IMR-90 (cell line): ENCODE measurements around the gene LUC7L3. TPM values are rescaled to one million over a fixed set of nuclear protein-coding genes. Genes with fewer than 3 reads are reported as not detected.
A peak's percentile ranks its signal among the peaks of the same experiment; 100 is the strongest.

ENCODE experiments used
- ATAC-seq: fragments of 200-7000 bp; cut with Tn5 transposase; 2 replicates; pipeline ENCODE4 v1.9.1; 2020; ENCODE audit warnings: low read depth, mild to moderate bottlenecking, moderate library complexity
- BruUV-seq: library from RNA; stranded (reverse); fragments of 400-500 nt; replicated peaks from 2 replicates; lab custom pipeline; 2021; lab: Mats Ljungman, UMichigan
- CTCF ChIA-PET: fragments of 300-600 bp; formaldehyde crosslinking; extraction: SDS; loops from one replicate; lab custom pipeline; 2021; ENCODE audit warnings: antibody characterized with exemption; lab: Yijun Ruan, JAX
- POLR2A ChIA-PET: fragments of 300-600 bp; sonication (Branson Sonifier 250); formaldehyde crosslinking; loops from one replicate; lab custom pipeline; 2022; ENCODE audit warnings: antibody characterized with exemption; ENCODE audit not compliant: unreplicated experiment; lab: Charles Lee
- DNase-seq: peaks from one replicate; pipeline ENCODE4 v3.0.0; 2013
- H2AFZ ChIP-seq: replicated peaks from 2 replicates; pipeline ENCODE3; 2013; ENCODE audit warnings: low read length, mild to moderate bottlenecking; ENCODE audit not compliant: poor library complexity
- H2AK5ac ChIP-seq: 2 replicates; pipeline ENCODE4 v1.6.1; 2013; ENCODE audit warnings: low read depth, low read length, inconsistent platforms
- H2AK9ac ChIP-seq: replicated peaks from 2 replicates; pipeline ENCODE3; 2013; ENCODE audit warnings: mild to moderate bottlenecking, low read depth, low read length, moderate library complexity; ENCODE audit not compliant: poor library complexity
- H2BK120ac ChIP-seq: 2 replicates; pipeline ENCODE4 v1.6.1; 2013; ENCODE audit warnings: low read depth, low read length, inconsistent platforms
- H2BK15ac ChIP-seq: 3 replicates; pipeline ENCODE4 v1.6.1; 2013; ENCODE audit warnings: low read depth, low read length, inconsistent platforms
- H2BK20ac ChIP-seq: 2 replicates; pipeline ENCODE4 v1.6.1; 2013; ENCODE audit warnings: low read depth, mild to moderate bottlenecking, inconsistent platforms, low read length, moderate library complexity
- H2BK5ac ChIP-seq: 2 replicates; pipeline ENCODE4 v1.6.1; 2013; ENCODE audit warnings: mild to moderate bottlenecking, low read depth, low read length, inconsistent platforms; ENCODE audit not compliant: poor library complexity, severe bottlenecking
- H3K14ac ChIP-seq: replicated peaks from 2 replicates; pipeline ENCODE4 v1.6.1; 2013; ENCODE audit warnings: low read depth, low read length, inconsistent platforms
- H3K18ac ChIP-seq: 2 replicates; pipeline ENCODE4 v1.6.1; 2013; ENCODE audit warnings: low read depth, low read length, control low read depth
- H3K23ac ChIP-seq: 2 replicates; pipeline ENCODE4 v1.6.1; 2013; ENCODE audit warnings: low read depth, low read length, inconsistent platforms
- H3K27ac ChIP-seq: 2 replicates; pipeline ENCODE4 v1.5.1; 2013; ENCODE audit warnings: mild to moderate bottlenecking, control low read depth, low read length; ENCODE audit not compliant: insufficient read depth
- H3K27me3 ChIP-seq: 2 replicates; pipeline ENCODE4 v1.6.1; 2013; ENCODE audit warnings: low read length; ENCODE audit not compliant: control insufficient read depth, insufficient read depth
- H3K36me3 ChIP-seq: 2 replicates; pipeline ENCODE4 v1.6.1; 2013; ENCODE audit warnings: low read length, mixed read lengths; ENCODE audit not compliant: control insufficient read depth, insufficient read depth
- H3K4ac ChIP-seq: 2 replicates; pipeline ENCODE4 v1.6.1; 2013; ENCODE audit warnings: low read depth, low read length, inconsistent platforms
- H3K4me1 ChIP-seq: 2 replicates; pipeline ENCODE4 v1.6.1; 2013; ENCODE audit warnings: low read length, mixed read lengths; ENCODE audit not compliant: control insufficient read depth, insufficient read depth
- H3K4me2 ChIP-seq: 2 replicates; pipeline ENCODE4 v1.6.1; 2013; ENCODE audit warnings: low read depth, mild to moderate bottlenecking, control low read depth, low read length, moderate library complexity
- H3K4me3 ChIP-seq: 2 replicates; pipeline ENCODE4 v1.5.1; 2013; ENCODE audit warnings: low read depth, mild to moderate bottlenecking, control low read depth, low read length, moderate library complexity; ENCODE audit not compliant: insufficient read depth
- H3K56ac ChIP-seq: 2 replicates; pipeline ENCODE4 v1.6.1; 2013; ENCODE audit warnings: low read length, inconsistent platforms; ENCODE audit not compliant: insufficient read depth; ENCODE audit errors: extremely low read depth
- H3K79me1 ChIP-seq, 2 experiments: 2 replicates each; pipeline ENCODE4 v1.6.1; 2013; ENCODE audit warnings: low read length in 2 of 2, inconsistent platforms in 1 of 2, low read depth in 1 of 2
- H3K9ac ChIP-seq: 2 replicates; pipeline ENCODE4 v1.6.1; 2013; ENCODE audit warnings: low read depth, low read length, control low read depth
- H3K9me1 ChIP-seq: 2 replicates; pipeline ENCODE4 v1.6.1; 2013; ENCODE audit warnings: low read length, inconsistent platforms; ENCODE audit not compliant: insufficient read depth
- H3K9me3 ChIP-seq: 2 replicates; pipeline ENCODE4 v1.6.1; 2013; ENCODE audit warnings: low read length; ENCODE audit not compliant: control insufficient read depth, insufficient read depth
- H4K20me1 ChIP-seq: 2 replicates; pipeline ENCODE4 v1.6.1; 2013; ENCODE audit warnings: low read length, inconsistent platforms; ENCODE audit not compliant: insufficient read depth
- H4K5ac ChIP-seq: 2 replicates; pipeline ENCODE4 v1.6.1; 2013; ENCODE audit warnings: mild to moderate bottlenecking, low read depth, low read length, control low read depth
- H4K8ac ChIP-seq, 2 experiments: 2 replicates each; pipeline ENCODE4 v1.6.1; 2013; ENCODE audit warnings: low read depth in 2 of 2, low read length in 2 of 2, control low read depth in 1 of 2, inconsistent platforms in 1 of 2
- H4K91ac ChIP-seq: 2 replicates; pipeline ENCODE4 v1.6.1; 2013; ENCODE audit warnings: low read depth, low read length, inconsistent platforms; ENCODE audit not compliant: insufficient read depth
- BHLHE40 ChIP-seq: fragments of 150-350 bp; IDR thresholded peaks from 2 replicates; pipeline ENCODE4 v1.6.1; 2016; ENCODE audit warnings: mild to moderate bottlenecking, low read depth, low read length
- CEBPB ChIP-seq: IDR thresholded peaks from 2 replicates; pipeline ENCODE4 v1.6.1; 2012; ENCODE audit warnings: low read depth, low read length, improper control_type of control experiment
- CHD1 ChIP-seq: IDR thresholded peaks from 2 replicates; pipeline ENCODE4 v1.6.1; 2012; ENCODE audit warnings: low read depth, low read length, improper control_type of control experiment
- CTCF ChIP-seq: conservative IDR thresholded peaks from 2 replicates; pipeline ENCODE4 v1.5.1; 2012; ENCODE audit warnings: mild to moderate bottlenecking, low read depth, low read length, improper control_type of control experiment
- FOS ChIP-seq: fragments of 150-350 bp; IDR thresholded peaks from 2 replicates; pipeline ENCODE4 v1.6.1; 2016; ENCODE audit warnings: low read depth, low read length
- MAFK ChIP-seq: IDR thresholded peaks from 2 replicates; pipeline ENCODE4 v1.6.1; 2012; ENCODE audit warnings: low read depth, low read length, improper control_type of control experiment
- MAZ ChIP-seq: IDR thresholded peaks from 2 replicates; pipeline ENCODE4 v1.6.1; 2012; ENCODE audit warnings: low read depth, mild to moderate bottlenecking, low read length, improper control_type of control experiment, moderate library complexity, borderline replicate concordance
- MXI1 ChIP-seq: IDR thresholded peaks from 2 replicates; pipeline ENCODE4 v1.6.1; 2012; ENCODE audit warnings: low read depth, mild to moderate bottlenecking, low read length, moderate library complexity, borderline replicate concordance
- NFE2L2 ChIP-seq: fragments of 150-350 bp; IDR thresholded peaks from 2 replicates; pipeline ENCODE4 v1.6.1; 2016; ENCODE audit warnings: low read depth, mild to moderate bottlenecking, low read length
- POLR2A ChIP-seq: IDR thresholded peaks from 2 replicates; pipeline ENCODE4 v1.6.1; 2012; ENCODE audit warnings: mild to moderate bottlenecking, low read depth, low read length
- RAD21 ChIP-seq: IDR thresholded peaks from 2 replicates; pipeline ENCODE4 v1.6.1; 2012; ENCODE audit warnings: low read length, improper control_type of control experiment
- RCOR1 ChIP-seq: IDR thresholded peaks from 2 replicates; pipeline ENCODE4 v1.6.1; 2012; ENCODE audit warnings: mild to moderate bottlenecking, low read length, improper control_type of control experiment; ENCODE audit not compliant: insufficient replicate concordance
- RFX5 ChIP-seq: IDR thresholded peaks from 2 replicates; pipeline ENCODE4 v1.8.0; 2012; ENCODE audit warnings: low read depth, mild to moderate bottlenecking, low read length, moderate library complexity
- SMC3 ChIP-seq: fragments of 150-350 bp; IDR thresholded peaks from 2 replicates; pipeline ENCODE4 v1.6.1; 2016; ENCODE audit warnings: low read depth, mild to moderate bottlenecking, antibody characterized with exemption, low read length, moderate library complexity
- USF2 ChIP-seq: fragments of 150-350 bp; IDR thresholded peaks from 2 replicates; pipeline ENCODE4 v1.6.1; 2017; ENCODE audit warnings: mild to moderate bottlenecking, antibody characterized with exemption, low read length, low read depth
- WGBS, 2 experiments: methylation state at CpG; one replicate each; pipeline versions ENCODE4 v1.1.5 to v1.1.7; 2013; ENCODE audit warnings: missing lambda C conversion rate in 2 of 2; ENCODE audit not compliant: insufficient read length in 1 of 2; ENCODE audit errors: extremely low coverage in 2 of 2; 5-methylcytosine and 5-hydroxymethylcytosine counted together
- dilution Hi-C: fragments of 300-500 bp; cut with HindIII; formaldehyde crosslinking; loops from one replicate; pipeline ENCODE4 v1.14.3; 2018; ENCODE audit warnings: low sequenced_read_pairs; ENCODE audit not compliant: unreplicated experiment
- in situ Hi-C: fragments of 300-500 bp; cut with MboI; formaldehyde crosslinking; loops from 3 replicates; pipeline ENCODE4 v1.14.3; 2019; ENCODE audit warnings: low sequenced_read_pairs, inconsistent platforms, mixed read lengths
- intact Hi-C: fragments of 100-400 bp; cut with micrococcal nuclease; formaldehyde crosslinking; loops from 2 replicates; pipeline ENCODE4 v1.10.0; 2022
- polyA plus RNA-seq, 3 experiments: library from polyadenylated mRNA; depleted of rRNA; stranded (reverse); fragments of >200 nt; gene quantifications; 2 replicates each; pipeline ENCODE4 v1.2.3, GENCODE V29; 2012; ENCODE audit warnings: low replicate concordance in 1 of 3
- total RNA-seq: library from RNA; depleted of rRNA; stranded (reverse); fragments of >200 nt; gene quantifications from 2 replicates; pipeline ENCODE4 v1.2.3, GENCODE V29; 2012

Gene LUC7L3
- total and polyA plus RNA-seq, 2 of the 4 experiments (the other 2 are of a cell fraction), result 17.7 to 44.7 TPM

- POLR2A ChIA-PET, result interaction anchor here (0.6 kb wide), 1 partner anchor 46 kb away, joined by 13 read pairs; no protein-coding TSS in a partner anchor
- peak overlapping the region; percentile 33; the same call in 1 of the 2 replicates for H4K91ac ChIP-seq
- H3K23ac ChIP-seq, result no peak overlapping the region
- no peak overlapping the region for H3K4me3 ChIP-seq
- H3K4ac ChIP-seq, result no peak overlapping the region
- H3K9me1 ChIP-seq, result peaks cover 28% of the 10 kb centered on the region
- H2AK9ac ChIP-seq, result no peak overlapping the region
- no peak overlapping the region for H4K5ac ChIP-seq
- H3K56ac ChIP-seq, result no peak overlapping the region
- CTCF ChIA-PET, result interaction anchor here (0.6 to 2.4 kb wide), 2 partner anchors 141 to 209 kb away, joined by 4 to 9 read pairs; no protein-coding TSS in a partner anchor
- no peaks in the 10 kb centered on the region for H3K27me3 ChIP-seq
- peak overlapping the region; percentile 75 for H3K14ac ChIP-seq
- intact Hi-C loops (no loop called here), dilution Hi-C loops (no loop called here), in situ Hi-C loops (loop anchor here (5.0 to 10.0 kb wide), 2 partner anchors 144 to 207 kb away; partner anchors contain the start of gene SPATA20)
- no peak overlapping the region for H3K18ac ChIP-seq
- H2BK120ac ChIP-seq, result peak overlapping the region; percentile 76
- peaks cover 51% of the 10 kb centered on the region for H3K4me1 ChIP-seq
- BruUV-seq, result no TSS peak
- peaks cover 0 to 26% of the 10 kb centered on the region in 2 experiments; a peak in 2 of 4 replicates for H3K79me1 ChIP-seq
- H3K9me3 ChIP-seq, result no peaks in the 10 kb centered on the region
- WGBS, 2 experiments, result 58% methylated on average over 2 of the region's 6 CpGs; no CpG with 5 or more reads in 1 of the 2 experiments
- H3K4me2 ChIP-seq, result no peak overlapping the region
- no peak overlapping the region for H2AFZ ChIP-seq
- no peak overlapping the region for H3K9ac ChIP-seq
- ATAC-seq (no peak), DNase-seq (no peak)
- no peak overlapping the region for H4K8ac ChIP-seq
- H2BK5ac ChIP-seq, result no peak overlapping the region
- no peak overlapping the region for H2BK20ac ChIP-seq
- H3K36me3 ChIP-seq, result peaks cover 14% of the 10 kb centered on the region
- H3K27ac ChIP-seq, result no peak overlapping the region
- no peak overlapping the region for H2AK5ac ChIP-seq
- H2BK15ac ChIP-seq, result no peak overlapping the region
- peaks cover 4% of the 10 kb centered on the region; the same call in 1 of the 2 replicates for H4K20me1 ChIP-seq
- TF ChIP-seq CEBPB (no peak), MAFK (no peak), MXI1 (no peak), NFE2L2 (no peak), MAZ (no peak), USF2 (no peak), BHLHE40 (no peak), SMC3 (no peak), CTCF (no peak), RCOR1 (no peak), RAD21 (no peak), CHD1 (no peak), RFX5 (no peak), POLR2A (no peak), FOS (no peak)
These were observed 27.6 kb upstream of the LUC7L3 start for GRCh38 chr17:50691550-50692447.
